ENCODE measurements around the gene BEGAIN. TPM values are rescaled to one million over a fixed set of nuclear protein-coding genes. Genes with fewer than 3 reads are reported as not detected.

The BEGAIN gene
- total RNA-seq, 1 donor from 2014 or later, result 5.1 TPM

GRCh38 chr14:100622708-100623485, 35.7 kb upstream of the BEGAIN start:
- peaks cover 32% of the 10 kb centered on the region for H3K27me3 Mint-ChIP-seq (ENCODE audit: low read depth)
- H3K4me3 Mint-ChIP-seq (ENCODE audit: unreplicated experiment), result no peak overlapping the region
- no peak overlapping the region for H3K27ac Mint-ChIP-seq (ENCODE audit: unreplicated experiment)
- DNase-seq (ENCODE audit: low spot score), result peak; percentile 64
- peaks cover 6% of the 10 kb centered on the region for H3K4me1 Mint-ChIP-seq (ENCODE audit: low read depth)
- peaks cover 4% of the 10 kb centered on the region for H3K36me3 Mint-ChIP-seq (ENCODE audit: low read depth)
- TF ChIP-seq, protein P1, sequence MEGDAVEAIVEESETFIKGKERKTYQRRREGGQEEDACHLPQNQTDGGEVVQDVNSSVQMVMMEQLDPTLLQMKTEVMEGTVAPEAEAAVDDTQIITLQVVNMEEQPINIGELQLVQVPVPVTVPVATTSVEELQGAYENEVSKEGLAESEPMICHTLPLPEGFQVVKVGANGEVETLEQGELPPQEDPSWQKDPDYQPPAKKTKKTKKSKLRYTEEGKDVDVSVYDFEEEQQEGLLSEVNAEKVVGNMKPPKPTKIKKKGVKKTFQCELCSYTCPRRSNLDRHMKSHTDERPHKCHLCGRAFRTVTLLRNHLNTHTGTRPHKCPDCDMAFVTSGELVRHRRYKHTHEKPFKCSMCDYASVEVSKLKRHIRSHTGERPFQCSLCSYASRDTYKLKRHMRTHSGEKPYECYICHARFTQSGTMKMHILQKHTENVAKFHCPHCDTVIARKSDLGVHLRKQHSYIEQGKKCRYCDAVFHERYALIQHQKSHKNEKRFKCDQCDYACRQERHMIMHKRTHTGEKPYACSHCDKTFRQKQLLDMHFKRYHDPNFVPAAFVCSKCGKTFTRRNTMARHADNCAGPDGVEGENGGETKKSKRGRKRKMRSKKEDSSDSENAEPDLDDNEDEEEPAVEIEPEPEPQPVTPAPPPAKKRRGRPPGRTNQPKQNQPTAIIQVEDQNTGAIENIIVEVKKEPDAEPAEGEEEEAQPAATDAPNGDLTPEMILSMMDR (IDR thresholded peaks at IDR 0.05), result no peak
- peaks cover 20% of the 10 kb centered on the region for H3K9me3 Mint-ChIP-seq (ENCODE audit: low read depth)

DNA sequence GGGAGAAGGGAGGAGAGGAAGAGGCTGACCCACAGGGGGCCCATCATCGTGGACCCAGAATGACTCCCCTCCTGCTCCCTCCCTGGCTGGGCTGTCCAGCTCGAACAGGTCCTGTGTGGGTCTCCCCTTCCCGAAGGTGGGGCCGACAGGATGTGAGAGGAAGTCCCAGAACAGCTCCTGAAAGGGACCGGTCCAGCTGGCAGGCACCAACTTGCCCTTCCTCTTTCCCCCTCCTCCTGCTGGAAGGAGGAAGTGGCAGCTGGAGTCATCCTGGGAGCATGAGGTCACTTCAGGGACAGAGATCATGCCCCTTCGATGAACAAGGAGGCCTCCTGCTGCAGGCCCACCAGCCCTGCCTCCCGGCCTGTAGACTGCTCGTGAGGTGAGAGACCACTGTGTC, 35.0 kb upstream of the BEGAIN start:
- H3K4me3 Mint-ChIP-seq (ENCODE audit: unreplicated experiment), result no peak overlapping the region
- peaks cover 17% of the 10 kb centered on the region for H3K9me3 Mint-ChIP-seq (ENCODE audit: low read depth)
- TF ChIP-seq, protein P1 (IDR thresholded peaks at IDR 0.05), result no peak
- peaks cover 3% of the 10 kb centered on the region for H3K36me3 Mint-ChIP-seq (ENCODE audit: low read depth)
- H3K27ac Mint-ChIP-seq (ENCODE audit: unreplicated experiment), result no peak overlapping the region
- H3K27me3 Mint-ChIP-seq (ENCODE audit: low read depth), result peaks cover 34% of the 10 kb centered on the region
- peak; percentile 51 for DNase-seq (ENCODE audit: low spot score)
- peaks cover 13% of the 10 kb centered on the region for H3K4me1 Mint-ChIP-seq (ENCODE audit: low read depth)

- Mint-ChIP-seq H3K36me3 (ENCODE audit: low read depth) (peaks cover 3% of the 10 kb centered on the region), H3K27ac (ENCODE audit: unreplicated experiment) (no peak overlapping the region), H3K4me3 (ENCODE audit: unreplicated experiment) (no peak overlapping the region), H3K9me3 (ENCODE audit: low read depth) (peaks cover 13% of the 10 kb centered on the region), H3K4me1 (ENCODE audit: low read depth) (peaks cover 15% of the 10 kb centered on the region), H3K27me3 (ENCODE audit: low read depth) (peaks cover 37% of the 10 kb centered on the region)
- peak; percentile 55 for DNase-seq (ENCODE audit: low spot score)
- TF ChIP-seq, protein P1 (IDR thresholded peaks at IDR 0.05), result no peak
Observed at GRCh38 chr14:100621806-100622205, 34.6 kb upstream of the BEGAIN start.

- H3K9me3 Mint-ChIP-seq (ENCODE audit: low read depth), result peaks cover 3% of the 10 kb centered on the region
- H3K36me3 Mint-ChIP-seq (ENCODE audit: low read depth), result peaks cover 1% of the 10 kb centered on the region
- TF ChIP-seq, protein P1 (IDR thresholded peaks at IDR 0.05), result no peak
- H3K4me1 Mint-ChIP-seq (ENCODE audit: low read depth), result peaks cover 15% of the 10 kb centered on the region
- DNase-seq (ENCODE audit: low spot score), result peak; percentile 34
- H3K27ac Mint-ChIP-seq (ENCODE audit: unreplicated experiment), result no peak overlapping the region
- peaks cover 32% of the 10 kb centered on the region for H3K27me3 Mint-ChIP-seq (ENCODE audit: low read depth)
- H3K4me3 Mint-ChIP-seq (ENCODE audit: unreplicated experiment), result no peak overlapping the region
Observed at GRCh38 chr14:100620255-100621100, 33.3 kb upstream of the BEGAIN start.

Measured in chondrocyte (in vitro differentiated cells).